ENCODE data around the gene DIPK1B.

- TF ChIP-seq, protein P1, sequence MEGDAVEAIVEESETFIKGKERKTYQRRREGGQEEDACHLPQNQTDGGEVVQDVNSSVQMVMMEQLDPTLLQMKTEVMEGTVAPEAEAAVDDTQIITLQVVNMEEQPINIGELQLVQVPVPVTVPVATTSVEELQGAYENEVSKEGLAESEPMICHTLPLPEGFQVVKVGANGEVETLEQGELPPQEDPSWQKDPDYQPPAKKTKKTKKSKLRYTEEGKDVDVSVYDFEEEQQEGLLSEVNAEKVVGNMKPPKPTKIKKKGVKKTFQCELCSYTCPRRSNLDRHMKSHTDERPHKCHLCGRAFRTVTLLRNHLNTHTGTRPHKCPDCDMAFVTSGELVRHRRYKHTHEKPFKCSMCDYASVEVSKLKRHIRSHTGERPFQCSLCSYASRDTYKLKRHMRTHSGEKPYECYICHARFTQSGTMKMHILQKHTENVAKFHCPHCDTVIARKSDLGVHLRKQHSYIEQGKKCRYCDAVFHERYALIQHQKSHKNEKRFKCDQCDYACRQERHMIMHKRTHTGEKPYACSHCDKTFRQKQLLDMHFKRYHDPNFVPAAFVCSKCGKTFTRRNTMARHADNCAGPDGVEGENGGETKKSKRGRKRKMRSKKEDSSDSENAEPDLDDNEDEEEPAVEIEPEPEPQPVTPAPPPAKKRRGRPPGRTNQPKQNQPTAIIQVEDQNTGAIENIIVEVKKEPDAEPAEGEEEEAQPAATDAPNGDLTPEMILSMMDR (IDR thresholded peaks at IDR 0.05 in 8 of 11, conservative IDR thresholded peaks at IDR 0.05 in 3 of 11) = no peak
- TF ChIP-seq POLR2AphosphoS5 (IDR thresholded peaks at IDR 0.05) = no peak
Observed at GRCh38 chr9:136751244-136751643, 38.9 kb downstream of the DIPK1B start.
